Tibial nerve (tissue), 3 donors: ENCODE results near the gene PGAM2.

ENCODE experiments used
- CTCF ChIP-seq, 5 experiments: fragments of 200-600 bp in 3 of 5; fragments of 450-650 bp in 2 of 5; sonication (generic) in 3 of 5; IDR thresholded peaks; one replicate each; pipeline ENCODE4 v1.5.1; 2016 to 2019; ENCODE audit warnings: antibody characterized with exemption in 5 of 5, mild to moderate bottlenecking in 3 of 5, moderate library complexity in 2 of 5
- POLR2A ChIP-seq, 2 donors: fragments of 450-650 bp; IDR thresholded peaks; one replicate each; pipeline ENCODE4 v1.6.1; 2017; ENCODE audit warnings: antibody characterized with exemption in 2 of 2, mild to moderate bottlenecking in 2 of 2, moderate library complexity in 2 of 2

- TF ChIP-seq CTCF (IDR thresholded peaks at IDR 0.05), result no peak
- TF ChIP-seq POLR2A (IDR thresholded peaks at IDR 0.05), result no peak
Measured at GRCh38 chr7:44111761-44112160, 46.4 kb upstream of the PGAM2 start.
